HL-60/S4 treated with phorbol 12-myristate 13-acetate at 8.2 ng/mL for 4 days and 3 days (cell line): ENCODE results near the gene SLC13A5.

Experiments used
- in situ Hi-C: fragments of 300-500 bp; cut with MboI; formaldehyde crosslinking; loops from 2 replicates; pipeline ENCODE4 v1.15.0; 2022; ENCODE audit warnings: low sequenced_read_pairs

SLC13A5 gene

GRCh38 chr17:6667516-6667915 lies 45.7 kb downstream of the SLC13A5 start:
- in situ Hi-C loops: loop anchor here (25.0 kb wide), 1 partner anchor 345 kb away; the partner anchor contains the start of genes BCL6B and RNASEK

- in situ Hi-C loops: loop anchor here (25.0 kb wide), 1 partner anchor 346 kb away; the partner anchor contains the start of genes BCL6B and RNASEK
These were observed 46.6 kb downstream of the SLC13A5 start for GRCh38 chr17:6666557-6666956.

GRCh38 chr17:6666077-6666521 lies 47.1 kb downstream of the SLC13A5 start:
- in situ Hi-C loops: loop anchor here (25.0 kb wide), 1 partner anchor 346 kb away; the partner anchor contains the start of genes BCL6B and RNASEK

GRCh38 chr17:6663200-6663599 lies 50.0 kb downstream of the SLC13A5 start:
- in situ Hi-C loops: loop anchor here (25.0 kb wide), 1 partner anchor 349 kb away; the partner anchor contains the start of genes BCL6B and RNASEK

GRCh38 chr17:6661464-6661848 lies 51.7 kb downstream of the SLC13A5 start:
- in situ Hi-C loops: loop anchor here (25.0 kb wide), 1 partner anchor 351 kb away; the partner anchor contains the start of genes BCL6B and RNASEK

- in situ Hi-C loops: loop anchor here (25.0 kb wide), 1 partner anchor 351 kb away; the partner anchor contains the start of genes BCL6B and RNASEK
These were observed 52.2 kb downstream of the SLC13A5 start for GRCh38 chr17:6660805-6661463.

GRCh38 chr17:6660101-6660500 lies 53.1 kb downstream of the SLC13A5 start:
- in situ Hi-C loops: loop anchor here (25.0 kb wide), 1 partner anchor 352 kb away; the partner anchor contains the start of genes BCL6B and RNASEK

- in situ Hi-C loops: loop anchor here (25.0 kb wide), 1 partner anchor 354 kb away; the partner anchor contains the start of genes BCL6B and RNASEK
These were observed 54.8 kb downstream of the SLC13A5 start for GRCh38 chr17:6658411-6658810.

GRCh38 chr17:6657633-6658287 lies 55.4 kb downstream of the SLC13A5 start:
- in situ Hi-C loops: loop anchor here (25.0 kb wide), 1 partner anchor 355 kb away; the partner anchor contains the start of genes BCL6B and RNASEK

GRCh38 chr17:6656797-6657632 lies 56.2 kb downstream of the SLC13A5 start:
- in situ Hi-C loops: loop anchor here (25.0 kb wide), 1 partner anchor 355 kb away; the partner anchor contains the start of genes BCL6B and RNASEK

GRCh38 chr17:6655732-6656361 lies 57.3 kb downstream of the SLC13A5 start:
- in situ Hi-C loops: loop anchor here (25.0 kb wide), 1 partner anchor 356 kb away; the partner anchor contains the start of genes BCL6B and RNASEK

GRCh38 chr17:6654841-6655731 lies 58.1 kb downstream of the SLC13A5 start:
- in situ Hi-C loops: loop anchor here (25.0 kb wide), 1 partner anchor 357 kb away; the partner anchor contains the start of genes BCL6B and RNASEK

- in situ Hi-C loops: loop anchor here (25.0 kb wide), 1 partner anchor 360 kb away; the partner anchor contains the start of genes BCL6B and RNASEK
These were observed 61.2 kb downstream of the SLC13A5 start for GRCh38 chr17:6651919-6652452.

- in situ Hi-C loops: loop anchor here (25.0 kb wide), 1 partner anchor 361 kb away; the partner anchor contains the start of genes BCL6B and RNASEK
These were observed 61.7 kb downstream of the SLC13A5 start, which contains the start of the genes C17orf100 and MED31 for GRCh38 chr17:6651354-6651918. Gene C17orf100 (plus strand): TSS chr17:6651762. CDS start chr17:6651914, 152 bp downstream. Gene MED31 (minus strand): TSS chr17:6651605. CDS start chr17:6651528, 77 bp downstream.

GRCh38 chr17:6648181-6648580 lies 65.0 kb downstream of the SLC13A5 start:
- in situ Hi-C loops: no loop called here

GRCh38 chr17:6643451-6644125 lies 69.6 kb downstream of the SLC13A5 start:
- in situ Hi-C loops: no loop called here

- in situ Hi-C loops: no loop called here
These were observed 70.6 kb downstream of the SLC13A5 start for GRCh38 chr17:6642592-6642991.
